CD4-positive, alpha-beta T cell treated with Interleukin-6 for 4 hours (primary cell): Measurements from ENCODE around the gene DFFB.
"Not testable (repeated sequence)": the region's sequence is repeated elsewhere in the genome, so short reads cannot be mapped to it uniquely, and the experiment has no call there.

ENCODE experiments used
- DNase-seq: peaks from one replicate; pipeline ENCODE4 v3.0.0-alpha.2; 2020; ENCODE audit warnings: mixed read lengths

DFFB gene, protein sequence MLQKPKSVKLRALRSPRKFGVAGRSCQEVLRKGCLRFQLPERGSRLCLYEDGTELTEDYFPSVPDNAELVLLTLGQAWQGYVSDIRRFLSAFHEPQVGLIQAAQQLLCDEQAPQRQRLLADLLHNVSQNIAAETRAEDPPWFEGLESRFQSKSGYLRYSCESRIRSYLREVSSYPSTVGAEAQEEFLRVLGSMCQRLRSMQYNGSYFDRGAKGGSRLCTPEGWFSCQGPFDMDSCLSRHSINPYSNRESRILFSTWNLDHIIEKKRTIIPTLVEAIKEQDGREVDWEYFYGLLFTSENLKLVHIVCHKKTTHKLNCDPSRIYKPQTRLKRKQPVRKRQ

GRCh38 chr1:3856923-3857790 lies at the start of gene DFFB, which contains the start of gene CEP104:
TSS of gene DFFB (plus strand) at chr1:3857476. CDS start at chr1:3857604, 128 bp downstream.
TSS of gene CEP104 (minus strand) at chr1:3857211. CDS start at chr1:3852407, 4,804 bp downstream.
- DNase-seq = peak; percentile 98

DNA sequence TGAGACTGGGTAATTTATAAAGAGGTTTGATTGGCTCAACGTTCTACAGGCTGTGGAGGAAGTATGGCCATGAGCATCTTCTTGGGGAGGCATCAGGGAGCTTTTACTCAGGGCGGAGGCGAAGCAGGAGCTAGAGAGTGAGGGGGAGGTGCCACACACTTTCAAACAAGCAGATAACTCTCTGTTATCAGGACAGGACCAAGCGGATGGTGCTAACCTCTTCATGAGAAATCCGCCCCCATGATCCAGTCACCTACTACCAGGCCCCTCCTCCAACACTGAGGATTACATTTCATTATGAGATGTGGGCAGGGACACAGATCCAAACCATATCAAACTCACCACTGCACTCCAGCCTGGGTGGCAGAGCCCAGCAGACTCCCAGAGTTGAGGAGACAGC lies 49.5 kb upstream of the DFFB start:
- no peak for DNase-seq

GRCh38 chr1:3809680-3810079 lies 47.6 kb upstream of the DFFB start:
- DNase-seq = no peak

- DNase-seq = not testable (repeated sequence)
Measured at GRCh38 chr1:3810149-3810761, 47.0 kb upstream of the DFFB start.

DNA sequence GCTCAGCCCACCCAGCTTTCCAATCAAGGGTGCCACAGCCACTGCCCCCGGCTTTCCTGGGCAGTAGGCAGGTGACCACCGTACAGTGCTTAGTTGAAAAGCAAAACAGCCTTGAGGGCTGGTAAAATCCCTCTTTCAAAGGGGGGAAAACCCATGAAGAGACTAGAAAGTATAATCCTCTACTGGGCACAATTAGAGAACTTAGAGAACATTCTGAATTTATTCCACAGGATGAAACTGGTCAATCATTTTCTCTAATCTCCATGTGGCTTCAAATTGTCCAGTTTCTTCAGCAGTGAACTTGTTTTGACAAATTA lies 45.7 kb upstream of the DFFB start:
- no peak for DNase-seq

DNA sequence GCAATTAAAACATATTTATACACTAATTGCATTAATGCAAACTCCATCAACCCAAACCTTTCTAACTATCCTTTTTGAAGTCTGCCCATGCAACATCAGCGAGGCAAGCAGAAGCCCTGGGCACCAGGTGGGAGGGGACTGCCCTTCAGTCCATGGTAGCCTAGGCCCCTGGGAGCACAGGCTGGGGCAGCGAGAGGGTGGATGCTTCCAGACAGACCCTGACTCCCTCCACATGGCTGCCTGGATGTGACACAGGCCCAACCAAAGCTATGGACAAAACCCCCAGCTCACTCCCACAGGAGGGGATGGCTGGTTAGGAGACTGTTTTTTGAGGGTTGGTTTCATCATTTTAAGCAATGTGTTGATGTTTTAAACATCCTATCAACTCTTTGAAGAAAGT lies 43.2 kb upstream of the DFFB start:
- DNase-seq = no peak

- no peak for DNase-seq
Measured at GRCh38 chr1:3814771-3815561, 42.3 kb upstream of the DFFB start.

- DNase-seq = no peak
Measured at GRCh38 chr1:3816331-3817137, 40.7 kb upstream of the DFFB start.

- no peak for DNase-seq
Measured at GRCh38 chr1:3817138-3817740, 40.0 kb upstream of the DFFB start.

GRCh38 chr1:3817821-3818597 lies 39.3 kb upstream of the DFFB start:
- DNase-seq = no peak

DNA sequence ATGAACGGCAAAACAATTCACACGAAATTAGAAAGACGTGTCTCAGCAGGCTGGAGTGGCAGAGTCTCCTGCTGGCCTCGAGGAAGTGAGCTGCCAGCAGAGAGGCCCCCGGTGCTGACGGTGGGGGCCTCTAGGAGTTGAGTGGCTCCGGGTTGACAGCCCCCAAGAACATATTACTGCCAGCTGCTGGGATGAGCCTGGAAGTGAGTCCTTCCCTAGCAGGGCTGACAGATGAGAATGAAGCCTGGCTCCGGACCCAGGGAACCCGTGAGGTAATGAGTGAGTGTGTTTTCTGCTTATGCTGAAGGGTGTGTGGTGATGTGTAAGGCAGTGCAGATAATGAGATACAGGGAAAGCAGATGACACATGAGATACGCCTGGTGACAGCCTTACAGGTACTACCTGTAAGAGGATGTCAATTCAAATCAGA lies 37.5 kb upstream of the DFFB start:
- DNase-seq = no peak

DNA sequence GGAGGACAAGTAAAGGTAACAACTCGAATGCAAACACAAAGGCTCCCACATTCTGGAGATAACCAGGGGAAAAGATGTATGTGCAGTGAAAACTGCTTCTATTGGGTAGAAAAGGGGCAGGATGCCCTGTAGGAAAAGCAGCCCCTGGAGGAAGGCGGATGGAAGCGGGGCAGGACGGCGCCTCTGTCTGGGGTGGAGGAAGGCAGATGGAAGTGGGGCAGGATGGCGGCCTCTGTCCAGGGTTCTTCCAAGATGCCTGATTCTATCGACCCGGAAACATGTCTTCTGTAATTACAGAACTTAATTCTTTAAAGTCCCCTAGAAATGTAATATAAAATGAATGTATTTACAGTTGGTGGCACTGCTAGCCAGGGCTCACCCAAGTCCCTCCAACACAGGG lies 37.0 kb upstream of the DFFB start:
- no peak for DNase-seq

- no peak for DNase-seq
Measured at GRCh38 chr1:3821004-3821403, 36.3 kb upstream of the DFFB start.

DNA sequence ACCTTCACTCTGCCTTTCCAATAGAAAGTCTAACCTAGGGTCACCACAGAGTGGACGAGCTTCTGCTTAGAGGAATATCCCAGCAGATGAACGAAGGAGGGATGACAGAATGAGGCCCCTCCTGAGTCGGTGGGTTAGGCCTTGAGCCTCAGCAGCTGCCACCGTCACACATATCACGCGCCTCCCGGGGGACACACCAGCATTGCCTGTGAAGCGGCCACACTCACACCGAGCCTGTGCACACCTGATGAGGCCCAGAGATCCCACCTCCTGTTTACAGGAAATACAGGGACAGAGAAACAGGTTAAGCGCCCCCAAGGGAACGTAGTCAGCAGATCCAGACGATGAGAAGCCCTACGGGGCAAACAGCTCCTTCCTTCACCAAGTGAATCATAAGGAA lies 35.8 kb upstream of the DFFB start:
- DNase-seq = no peak

DNA sequence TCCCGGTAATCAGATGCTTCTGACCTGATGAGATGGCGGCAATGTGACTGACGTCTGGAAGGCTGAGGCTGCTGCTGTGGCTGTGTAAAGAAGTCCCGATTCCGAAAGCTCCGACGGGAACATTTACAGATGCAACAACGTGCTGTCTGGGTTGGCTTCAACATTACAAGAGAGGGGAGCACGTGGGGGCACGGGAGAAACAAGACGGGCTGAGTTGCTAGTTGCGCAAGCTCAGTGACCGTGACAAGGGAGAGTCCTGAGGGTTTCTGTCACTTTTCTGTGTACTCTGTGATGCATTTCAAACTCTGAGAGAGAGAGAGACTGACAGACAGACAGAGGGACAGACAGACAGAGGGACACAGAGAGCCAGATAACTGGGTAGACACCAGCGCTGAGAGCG lies 35.4 kb upstream of the DFFB start:
- DNase-seq = no peak

DNA sequence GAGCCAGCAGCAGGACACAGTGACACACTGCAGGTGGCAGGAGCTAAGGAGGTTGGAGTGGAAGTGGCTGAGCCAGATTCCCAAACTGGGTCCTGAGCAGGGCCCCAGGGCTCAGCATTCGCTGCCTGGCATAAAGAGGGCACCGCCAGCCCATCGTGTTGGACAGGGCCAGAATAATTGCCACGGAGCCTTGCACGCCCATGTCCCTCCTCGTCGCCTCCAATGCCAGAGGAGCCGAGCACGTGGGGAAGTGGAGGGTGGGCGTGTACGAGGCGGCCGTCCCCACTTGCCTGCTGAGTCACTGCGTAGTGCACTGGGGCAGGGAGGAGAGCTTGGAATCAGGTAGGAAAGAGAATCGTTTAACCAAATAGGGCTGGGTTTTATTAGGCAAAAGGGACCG lies 34.9 kb upstream of the DFFB start:
- DNase-seq = no peak

DNA sequence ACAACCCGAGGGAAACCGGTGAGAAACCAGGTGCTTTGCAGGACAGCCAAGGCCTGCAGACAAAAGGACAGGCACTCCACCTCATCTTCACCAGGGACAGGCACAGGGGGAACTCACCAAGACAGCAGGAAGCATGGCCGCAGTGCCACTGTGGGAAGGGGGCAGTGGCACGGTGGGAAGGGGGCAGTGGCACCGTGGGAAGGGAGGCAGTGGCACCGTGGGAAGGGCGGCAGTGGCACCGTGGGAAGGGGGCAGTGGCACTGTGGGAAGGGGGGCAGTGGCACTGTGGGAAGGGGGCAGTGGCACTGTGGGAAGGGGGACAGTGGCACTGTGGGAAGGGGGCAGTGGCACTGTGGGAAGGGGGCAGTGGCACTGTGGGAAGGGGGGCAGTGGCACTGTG lies 32.6 kb upstream of the DFFB start:
- no peak for DNase-seq

DNA sequence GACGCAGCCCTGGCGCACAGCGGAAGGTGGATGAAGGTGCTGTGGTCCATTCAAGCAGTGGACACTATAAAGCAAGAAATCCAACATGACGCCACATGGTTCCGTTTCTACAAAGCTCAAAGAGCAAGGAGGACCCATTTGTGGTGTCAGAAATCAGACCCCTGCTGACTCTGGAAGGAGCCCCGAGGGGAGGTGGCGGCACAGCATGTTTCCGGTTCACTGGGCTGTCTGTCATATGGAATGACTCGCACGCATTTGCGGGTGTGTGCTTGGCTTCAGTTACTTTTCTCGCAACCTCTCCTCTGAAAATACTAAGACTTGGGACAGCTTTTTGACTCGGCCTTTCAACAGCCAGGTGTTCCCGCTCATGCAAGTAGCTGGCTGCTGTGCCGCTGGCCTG lies 31.9 kb upstream of the DFFB start:
- DNase-seq = no peak

- DNase-seq = no peak
Measured at GRCh38 chr1:3827813-3828307, 29.4 kb upstream of the DFFB start.

DNA sequence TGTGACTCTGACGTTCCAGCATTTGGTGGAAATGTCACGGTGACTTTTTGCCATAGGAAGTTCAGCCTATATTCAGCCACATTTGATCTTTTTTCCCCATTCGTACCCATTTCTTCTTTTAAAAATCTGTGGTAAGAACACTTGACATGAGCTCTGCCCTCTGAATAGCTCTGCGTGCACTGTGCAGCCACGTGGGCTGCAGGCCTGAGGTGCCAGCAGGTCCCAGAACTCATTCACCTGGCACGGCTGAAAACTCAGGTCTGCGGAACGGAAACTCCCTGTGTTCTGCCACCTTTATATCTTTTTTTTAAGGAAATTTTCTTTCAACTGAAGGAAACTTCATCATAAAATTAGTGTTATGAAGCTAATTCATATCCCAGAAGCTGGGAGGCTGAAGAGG lies 28.9 kb upstream of the DFFB start:
- no peak for DNase-seq

DNA sequence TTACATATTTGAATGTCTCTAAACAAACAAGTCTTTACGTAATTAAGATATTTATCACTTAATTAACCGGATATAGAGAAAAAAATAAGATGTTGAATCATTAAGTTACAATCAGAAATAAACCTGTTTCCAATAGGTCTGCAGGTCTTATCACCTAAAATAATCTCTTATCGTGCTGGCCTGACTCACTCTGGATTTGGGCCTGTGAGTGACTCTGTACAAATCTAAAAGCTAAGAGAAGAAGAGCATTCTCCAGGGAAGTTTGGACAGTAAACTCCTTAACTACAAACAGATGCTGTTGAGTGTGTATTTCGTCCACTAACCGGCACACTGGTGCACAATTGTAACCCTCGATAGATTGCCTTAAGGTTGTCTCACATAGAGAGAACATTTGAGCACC lies 25.6 kb upstream of the DFFB start:
- DNase-seq = no peak
